Brain pericyte (primary cell): Measurements from ENCODE around the gene ZNF280C.
"Not testable (repeated sequence)": the region's sequence is repeated elsewhere in the genome, so short reads cannot be mapped to it uniquely, and the experiment has no call there.

Source experiments
- DNase-seq: peaks from one replicate; pipeline ENCODE4 v3.0.0-alpha.2; 2012; ENCODE audit warnings: low read depth, low spot score

Gene ZNF280C

DNA sequence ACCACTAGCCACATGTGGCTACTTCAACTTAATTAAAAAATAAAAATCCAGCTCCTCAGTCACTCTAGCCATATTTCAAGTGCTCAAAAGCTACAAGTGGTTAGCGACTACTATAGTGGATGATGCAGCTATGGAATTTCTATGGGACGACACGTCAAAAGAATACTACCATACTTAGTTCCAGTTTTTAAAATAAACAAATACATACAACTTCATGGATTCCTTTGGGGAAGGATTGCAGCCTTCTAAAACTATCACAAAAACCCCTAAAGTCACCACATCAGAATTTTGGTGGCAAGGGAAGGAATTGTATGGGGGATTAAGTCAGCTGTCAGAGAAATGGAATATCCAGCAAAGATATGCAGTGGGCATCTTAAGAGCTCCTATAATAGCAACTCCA lies 6.5 kb downstream of the ZNF280C start:
- DNase-seq: no peak

DNA sequence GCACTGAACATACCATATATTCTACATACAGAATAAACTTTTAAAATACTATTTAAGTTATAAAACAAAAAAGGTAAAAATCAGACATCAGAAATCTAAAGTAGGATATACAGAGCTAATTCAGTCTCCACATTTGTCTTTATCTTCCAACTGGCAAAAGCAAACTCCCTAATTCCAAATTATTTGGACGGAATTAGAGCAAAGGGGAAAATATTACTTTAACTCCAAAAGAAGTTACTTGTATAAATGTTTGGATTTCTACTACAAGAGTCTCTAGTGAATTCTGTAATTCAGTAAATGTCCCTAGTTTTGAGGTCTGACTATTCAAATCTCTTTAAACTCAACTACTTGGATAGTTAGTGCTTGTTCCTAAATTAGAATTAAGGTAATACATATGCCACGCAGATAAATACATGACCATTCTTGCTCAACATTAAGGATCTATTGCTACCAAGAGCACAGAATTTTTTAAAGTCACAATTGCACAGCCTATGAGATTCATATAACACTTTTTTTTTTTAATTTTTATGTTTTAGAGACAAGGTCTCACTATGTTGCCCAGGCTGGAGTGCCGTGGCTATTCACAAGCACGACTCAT lies 7.3 kb downstream of the ZNF280C start:
- no peak for DNase-seq

DNA sequence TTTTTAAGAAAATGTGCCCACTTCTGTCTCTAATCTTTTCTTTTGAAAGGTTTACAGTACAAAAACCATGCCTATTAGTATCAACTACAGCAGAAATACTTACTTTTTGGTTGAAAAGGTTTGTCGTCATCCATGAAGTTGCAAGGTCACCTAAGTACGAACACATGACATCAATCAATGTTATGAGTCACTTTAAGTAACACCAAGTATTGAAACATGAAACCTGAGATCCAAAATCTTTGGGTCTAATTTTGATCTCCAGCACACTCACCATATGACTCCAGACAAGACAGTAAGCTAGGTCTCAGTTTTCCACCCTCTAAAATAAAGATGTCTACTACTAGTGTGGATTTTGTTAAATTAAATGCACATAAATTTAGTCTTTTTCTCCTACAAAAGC lies 8.4 kb downstream of the ZNF280C start:
- DNase-seq: no peak

- no peak for DNase-seq
Observed at GRCh38 chrX:130253916-130254315, 14.8 kb downstream of the ZNF280C start.

DNA sequence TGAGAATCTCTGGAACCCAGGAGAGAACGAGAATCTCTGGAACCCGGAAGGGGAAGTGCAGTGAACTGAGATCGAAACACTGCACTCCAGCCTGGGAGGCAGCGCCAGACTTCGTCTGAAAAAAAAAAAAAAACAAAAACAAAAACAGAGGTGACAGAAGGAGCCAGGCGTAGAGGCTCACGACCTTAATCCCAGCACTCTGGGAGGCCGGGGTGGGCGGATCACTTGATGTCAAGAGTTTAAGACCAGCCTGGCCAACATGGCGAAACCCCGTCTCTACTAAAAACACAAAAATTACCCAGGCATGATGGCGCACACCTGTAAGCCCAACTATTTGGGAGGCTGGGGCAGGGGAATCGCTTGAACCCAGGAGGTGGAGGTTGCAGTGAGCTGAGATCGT lies 17.0 kb downstream of the ZNF280C start:
- DNase-seq: no peak

DNA sequence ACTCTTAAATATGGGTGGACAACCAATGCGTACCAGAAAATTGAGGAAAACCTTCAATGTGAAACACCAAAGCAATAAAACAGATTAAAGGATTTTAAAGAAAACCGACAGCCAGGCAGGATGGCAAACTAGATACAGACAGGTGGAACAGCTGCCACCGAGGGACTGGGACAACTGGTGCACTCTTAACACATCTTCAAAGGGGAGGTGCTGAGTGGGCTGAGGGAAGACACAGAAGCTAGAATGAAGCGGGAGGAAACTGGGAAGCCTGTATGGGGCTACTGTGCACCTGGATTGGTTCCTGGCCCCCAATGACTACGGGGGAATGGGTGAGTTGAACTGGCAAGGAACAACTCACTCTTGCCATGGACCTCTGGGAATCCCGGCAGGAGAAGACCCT lies 20.7 kb downstream of the ZNF280C start:
- DNase-seq: no peak

DNA sequence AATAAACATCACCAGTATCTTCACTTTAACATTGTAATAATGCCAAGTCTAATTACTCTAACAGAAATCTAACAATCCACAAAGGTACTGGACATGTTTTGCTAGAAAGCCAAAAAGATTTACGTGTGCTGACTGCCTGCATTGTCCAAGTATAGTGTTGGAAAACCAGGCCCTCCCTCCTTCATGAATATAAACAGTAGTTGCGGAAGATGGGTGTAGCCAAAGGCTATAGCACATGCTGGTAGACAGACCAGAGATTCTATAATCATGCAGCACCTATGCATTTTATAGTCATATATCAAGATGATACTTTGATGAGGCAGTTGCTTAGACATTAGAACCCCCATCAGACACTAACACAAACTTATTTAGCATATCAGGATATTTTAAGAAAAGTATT lies 22.6 kb downstream of the ZNF280C start:
- no peak for DNase-seq

- DNase-seq: no peak
Observed at GRCh38 chrX:130245441-130245840, 23.3 kb downstream of the ZNF280C start.

DNA sequence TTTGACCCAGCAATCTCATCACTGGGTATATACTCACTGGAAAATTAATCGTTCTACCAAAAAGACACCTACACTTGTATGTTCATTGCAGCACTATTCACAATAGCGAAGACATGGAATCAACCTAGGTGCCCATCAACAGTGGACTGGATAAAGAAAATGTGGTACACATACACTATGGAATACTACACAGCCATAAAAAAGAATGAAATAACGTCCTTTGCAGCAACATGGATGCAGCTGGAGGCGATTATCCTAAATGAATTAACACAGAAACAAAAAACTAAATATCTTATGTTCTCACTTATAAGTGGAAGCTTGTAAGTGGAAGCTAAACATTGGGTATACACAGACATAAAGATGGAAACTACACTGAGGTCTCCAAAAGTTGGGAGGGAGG lies 37.5 kb downstream of the ZNF280C start:
- not testable (repeated sequence) for DNase-seq

GRCh38 chrX:130228871-130229270 lies 39.8 kb downstream of the ZNF280C start:
- DNase-seq: no peak

DNA sequence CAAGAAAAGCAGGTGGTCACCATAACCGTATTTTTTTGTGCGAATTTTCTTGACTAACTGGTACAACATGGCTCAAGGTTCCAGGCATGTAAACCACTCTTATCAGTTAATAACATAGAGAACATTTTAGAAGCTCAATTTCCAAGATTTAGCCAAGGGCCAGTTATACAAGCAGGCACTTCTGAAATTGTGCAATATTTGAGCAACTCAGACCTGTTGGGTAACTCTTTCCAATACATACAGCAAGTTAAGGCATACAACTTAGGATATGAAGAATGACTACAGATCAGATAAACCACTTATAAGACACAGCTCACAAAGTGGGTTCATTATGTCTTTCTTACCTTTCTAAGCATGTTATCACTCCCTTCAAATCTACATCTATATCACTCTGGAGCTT lies 43.9 kb downstream of the ZNF280C start:
- no peak for DNase-seq

GRCh38 chrX:130216320-130216719 lies 52.4 kb downstream of the ZNF280C start:
- DNase-seq: no peak

- no peak for DNase-seq
Observed at GRCh38 chrX:130213376-130213775, 55.3 kb downstream of the ZNF280C start.

GRCh38 chrX:130212371-130212770 lies 56.3 kb downstream of the ZNF280C start:
- no peak for DNase-seq

DNA sequence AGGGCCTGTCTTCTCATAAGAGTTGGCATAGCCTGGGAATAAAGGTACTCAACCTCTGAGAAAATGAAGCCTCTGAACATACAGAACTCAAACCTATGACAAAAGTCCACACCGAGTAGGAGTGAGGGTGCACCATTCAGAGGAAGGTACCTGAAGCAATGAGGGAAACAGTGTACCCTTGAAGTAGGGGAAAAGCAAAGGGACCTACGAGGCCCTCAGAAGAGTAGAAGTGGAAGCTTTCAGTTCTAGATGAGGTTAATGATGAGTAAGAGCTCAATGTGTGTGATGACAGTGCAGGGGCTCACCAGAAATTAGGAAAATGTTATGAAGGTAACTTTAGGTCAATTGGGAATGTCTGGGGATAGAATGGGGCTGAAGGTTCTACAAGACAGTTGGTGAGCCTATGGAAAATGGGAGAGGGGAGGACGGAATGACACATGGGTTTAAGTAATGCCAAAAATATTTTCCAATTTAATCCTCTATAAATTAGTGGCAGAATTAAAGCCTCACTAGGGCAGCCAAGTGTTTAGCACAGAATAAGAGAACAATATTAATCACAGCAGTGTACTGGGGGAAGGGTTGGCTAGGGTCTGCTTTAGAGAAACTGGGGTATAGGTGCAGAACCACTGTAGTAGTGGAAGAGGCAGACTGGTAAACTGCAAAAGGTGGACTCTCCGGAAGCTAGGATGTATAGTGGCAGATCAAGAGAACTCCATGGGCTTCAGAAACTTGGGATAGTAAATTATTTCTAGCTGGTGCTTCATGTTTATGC lies 57.1 kb downstream of the ZNF280C start:
- DNase-seq: no peak

DNA sequence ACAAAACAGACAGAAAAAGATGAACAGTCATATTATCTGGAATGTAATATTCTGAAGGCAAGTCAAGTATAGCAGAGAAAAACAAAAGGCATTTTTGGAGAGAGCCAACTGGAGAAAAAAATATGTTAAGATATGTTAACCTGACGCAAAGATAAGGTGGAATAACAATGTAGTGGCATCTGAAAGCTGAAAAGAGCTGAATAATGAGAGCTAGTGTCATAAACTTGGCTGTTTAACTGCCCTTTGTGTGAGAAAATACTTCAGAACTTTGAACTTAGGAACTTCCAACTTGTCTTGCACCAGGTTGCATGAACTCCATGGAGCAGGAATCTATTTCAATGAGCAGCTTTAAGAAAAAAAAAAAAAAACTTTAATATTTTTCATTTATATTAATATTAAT lies 64.1 kb downstream of the ZNF280C start:
- no peak for DNase-seq

- no peak for DNase-seq
Observed at GRCh38 chrX:130197464-130197863, 71.2 kb downstream of the ZNF280C start.

DNA sequence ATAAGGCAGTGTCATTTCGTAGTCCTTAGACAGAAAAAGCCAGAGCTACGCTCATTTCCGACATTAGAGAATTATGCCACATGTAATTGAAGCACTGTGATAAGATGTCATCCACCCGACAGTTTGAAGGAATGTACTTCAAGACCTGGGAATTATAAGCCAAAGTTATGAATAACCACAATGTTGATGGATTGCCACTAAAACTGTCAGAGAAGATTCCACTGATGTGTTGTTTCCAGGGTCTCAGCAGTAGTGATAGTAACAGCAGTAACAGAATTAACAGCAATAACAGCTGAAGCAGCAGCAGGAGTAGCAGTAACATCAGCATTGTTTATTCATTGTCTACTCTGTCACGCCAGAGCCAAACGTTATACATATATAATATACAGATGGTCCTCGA lies 72.2 kb downstream of the ZNF280C start:
- no peak for DNase-seq

- DNase-seq: no peak
Observed at GRCh38 chrX:130190801-130191200, 77.9 kb downstream of the ZNF280C start.

DNA sequence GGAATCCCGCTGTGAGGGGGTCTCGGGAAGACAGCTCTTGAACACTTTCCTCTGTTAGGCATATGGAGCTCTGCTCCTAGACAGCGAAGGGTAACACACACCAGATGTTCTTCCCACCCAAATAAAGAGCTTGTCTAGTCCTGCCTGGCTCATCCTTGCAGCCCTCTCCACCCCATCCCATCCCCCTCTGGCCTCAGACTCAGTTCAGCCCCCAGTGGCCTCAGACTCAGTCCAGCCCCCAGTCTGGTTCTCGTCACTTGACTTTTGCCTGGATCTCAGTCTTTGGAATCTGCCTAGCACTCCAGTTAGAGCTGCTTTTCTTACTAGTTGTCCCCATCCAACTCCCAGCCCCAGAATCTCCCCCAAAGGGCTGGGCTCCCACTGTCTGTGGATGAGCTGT lies 82.0 kb downstream of the ZNF280C start:
- no peak for DNase-seq

DNA sequence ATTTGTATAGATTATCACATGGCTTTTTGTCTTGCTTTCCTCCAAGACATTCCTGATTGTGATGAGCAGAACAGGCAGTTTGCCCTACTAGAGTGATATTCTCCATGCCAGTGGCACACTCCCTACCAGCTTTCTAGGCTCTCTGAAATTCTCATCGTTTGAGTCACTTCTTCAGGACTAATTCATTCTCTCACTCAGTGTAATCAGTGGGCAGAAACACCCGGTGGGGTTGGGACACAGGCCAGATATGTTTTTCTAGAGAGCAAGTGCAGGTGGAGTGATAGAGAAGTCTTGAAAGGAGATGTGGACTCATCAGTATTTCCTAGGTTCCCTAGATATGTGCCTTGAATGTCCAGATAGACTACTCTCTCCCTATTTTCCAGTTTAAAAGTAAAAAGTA lies 83.8 kb downstream of the ZNF280C start:
- DNase-seq: no peak

- DNase-seq: no peak
Observed at GRCh38 chrX:130184168-130184567, 84.5 kb downstream of the ZNF280C start.

- DNase-seq: no peak
Observed at GRCh38 chrX:130179579-130180215, 89.0 kb downstream of the ZNF280C start.
